Right lobe of liver (tissue), 6 donors: ENCODE data around the gene CYTH2. TPM values are rescaled to one million over a fixed set of nuclear protein-coding genes. Genes with fewer than 3 reads are reported as not detected.

ENCODE experiments used
- ATAC-seq, 4 donors: fragments of 200-7000 bp; cut with Tn5 transposase; one replicate each; pipeline ENCODE4 v1.9.1; 2020; ENCODE audit warnings: mild to moderate bottlenecking in 4 of 4, moderate library complexity in 4 of 4
- DNase-seq, 3 donors: peaks; one replicate each; pipeline ENCODE4 v3.0.0-alpha.2; 2020
- H3K27ac ChIP-seq, 3 donors: fragments of 200-600 bp; one replicate each; pipeline ENCODE4 v1.8.0; 2022
- H3K27me3 ChIP-seq, 2 donors: fragments of 200-600 bp; one replicate each; pipeline ENCODE4 v1.8.0; 2022
- H3K36me3 ChIP-seq, 4 donors: fragments of 200-600 bp; sonication (generic) in 1 of 4; one replicate each; pipeline versions ENCODE4 v1.5.1 to v1.8.0; 2017 to 2022; ENCODE audit warnings: control low read depth in 1 of 4
- H3K4me1 ChIP-seq, 4 donors: fragments of 200-600 bp; sonication (generic) in 1 of 4; one replicate each; pipeline versions ENCODE4 v1.5.1 to v1.8.0; 2017 to 2022; ENCODE audit warnings: control low read depth in 1 of 4
- H3K4me3 ChIP-seq, 3 donors: fragments of 200-600 bp; one replicate each; pipeline ENCODE4 v1.8.0; 2022
- H3K9me3 ChIP-seq, 4 donors: fragments of 200-600 bp; sonication (generic) in 1 of 4; one replicate each; pipeline versions ENCODE4 v1.5.1 to v1.8.0; 2017 to 2022; ENCODE audit warnings: control low read depth in 1 of 4
- CTCF ChIP-seq, 4 donors: fragments of 200-600 bp in 3 of 4; fragments of 450-650 bp in 1 of 4; IDR thresholded peaks; one replicate each; pipeline versions ENCODE4 v1.5.1 to v1.8.0; 2016 to 2022; ENCODE audit warnings: antibody characterized with exemption in 4 of 4, mild to moderate bottlenecking in 2 of 4
- POLR2A ChIP-seq: fragments of 450-650 bp; IDR thresholded peaks from one replicate; pipeline ENCODE4 v1.6.1; 2017; ENCODE audit warnings: antibody characterized with exemption, mild to moderate bottlenecking
- WGBS: methylation state at CpG from one replicate; pipeline ENCODE4 v1.1.6; 2018; ENCODE audit warnings: low coverage, low lambda C conversion rate; ENCODE audit not compliant: insufficient coverage; ENCODE audit errors: missing lambda C conversion rate; 5-methylcytosine and 5-hydroxymethylcytosine counted together
- intact Hi-C, 2 donors: fragments of 100-400 bp; cut with DNase I; formaldehyde crosslinking; loops; one replicate each; pipeline versions ENCODE4 v1.11.2 to v1.14.1; 2022
- total RNA-seq, 6 experiments: library from RNA; depleted of rRNA in 2 of 6; stranded (reverse); fragments of >200 nt in 2 of 6; fragmentation: NEBNext Ultra II Directional in 3 of 6; extraction: Animal tissue kit (Norgen Biotek cat#: 25700) in 3 of 6; gene quantifications; one replicate each; pipeline versions ENCODE4 v1.1.0 to v1.2.4, GENCODE V29; 2016 to 2023
- donor health status: DM: no; HTN: yes; CAD: no.
- donor health status: DM: no; HTN: no; CAD: no.
- donor health status: DM: no; HTN: no; CAD: no.
- donor health status: DM: no; HTN: yes; CAD: no.
- donor health status: DM: no; HTN: yes; CAD: no.

The CYTH2 gene
- total RNA-seq, 6 experiments from 2014 or later = 7.7 to 22.7 (median 13.5) TPM

GRCh38 chr19:48508729-48509411 lies 39.7 kb downstream of the CYTH2 start:
- WGBS = 76% methylated on average over 22 of the region's 32 CpGs
- intact Hi-C loops = loop anchor here in 1 of 2 donors (10.0 kb wide), 1 partner anchor 96 kb away; the partner anchor contains the start of gene SPACA4
- Histone ChIP-seq H3K9me3 (no peaks in the 10 kb centered on the region), H3K36me3 (no peaks in the 10 kb centered on the region), H3K4me1 (peaks cover 0 to under 1% (median 0%) of the 10 kb centered on the region in 4 donors), H3K27me3 (peaks cover 0 to 12% of the 10 kb centered on the region in 2 donors), H3K4me3 (no peak overlapping the region), H3K27ac (no peak overlapping the region)
- DNase-seq (no peak), ATAC-seq (no peak)
- no peak for TF ChIP-seq CTCF (IDR thresholded peaks at IDR 0.05)
- no peak for TF ChIP-seq POLR2A

GRCh38 chr19:48509467-48510194 lies 40.5 kb downstream of the CYTH2 start:
- no peak overlapping the region for H3K27ac ChIP-seq
- H3K9me3 ChIP-seq = no peaks in the 10 kb centered on the region
- H3K4me1 ChIP-seq = peaks cover 0 to 3% (median 0%) of the 10 kb centered on the region in 4 donors
- no peaks in the 10 kb centered on the region for H3K36me3 ChIP-seq
- DNase-seq (no peak), ATAC-seq (no peak)
- intact Hi-C loops = loop anchor here in 1 of 2 donors (10.0 kb wide), 1 partner anchor 95 kb away; the partner anchor contains the start of gene SPACA4
- H3K4me3 ChIP-seq = no peak overlapping the region
- H3K27me3 ChIP-seq = peaks cover 0 to 12% of the 10 kb centered on the region in 2 donors
- WGBS = 76% methylated on average over 4 of the region's 12 CpGs
- no peak for TF ChIP-seq CTCF (IDR thresholded peaks at IDR 0.05)

GRCh38 chr19:48510421-48511268 lies 41.5 kb downstream of the CYTH2 start:
- H3K4me1 ChIP-seq = peaks cover 0 to 3% (median 0%) of the 10 kb centered on the region in 4 donors
- no peak overlapping the region for H3K4me3 ChIP-seq
- intact Hi-C loops = no loop called here
- peak; percentile 69 to 85 (median 76) for ATAC-seq
- no peaks in the 10 kb centered on the region for H3K36me3 ChIP-seq
- H3K27ac ChIP-seq = no peak overlapping the region
- no peak for TF ChIP-seq CTCF (IDR thresholded peaks at IDR 0.05)
- TF ChIP-seq POLR2A = no peak
- no peaks in the 10 kb centered on the region for H3K9me3 ChIP-seq
- peak; percentile 57 to 74 (median 68) for DNase-seq
- 23% methylated on average over 18 of the region's 24 CpGs for WGBS
- peaks cover 0 to 12% of the 10 kb centered on the region in 2 donors for H3K27me3 ChIP-seq

- intact Hi-C loops = no loop called here
- whole genome bisulfite sequencing = 0% methylated on average over 11 of the region's 32 CpGs
- Histone ChIP-seq H3K36me3 (no peaks in the 10 kb centered on the region), H3K27me3 (peaks cover 0 to 12% of the 10 kb centered on the region in 2 donors), H3K9me3 (no peaks in the 10 kb centered on the region), H3K27ac (no peak overlapping the region), H3K4me1 (peaks cover 0 to 3% (median 0%) of the 10 kb centered on the region in 4 donors), H3K4me3 (no peak overlapping the region)
- DNase-seq (no peak), ATAC-seq (no peak)
- no peak for TF ChIP-seq CTCF (IDR thresholded peaks at IDR 0.05)
- no peak for TF ChIP-seq POLR2A
These were observed 42.2 kb downstream of the CYTH2 start for GRCh38 chr19:48511321-48511731.
